Erythroblast (primary cell): ENCODE results near the gene SPINDOC.

Source experiments
- GATA1 ChIP-seq: IDR thresholded peaks from 2 replicates; pipeline ENCODE4 v1.6.1; 2011; ENCODE audit warnings: low read depth, mild to moderate bottlenecking, control low read depth, low read length, moderate library complexity
- POLR2A ChIP-seq: IDR thresholded peaks from 2 replicates; pipeline ENCODE4 v1.6.1; 2011; ENCODE audit warnings: mild to moderate bottlenecking, low read length

DNA sequence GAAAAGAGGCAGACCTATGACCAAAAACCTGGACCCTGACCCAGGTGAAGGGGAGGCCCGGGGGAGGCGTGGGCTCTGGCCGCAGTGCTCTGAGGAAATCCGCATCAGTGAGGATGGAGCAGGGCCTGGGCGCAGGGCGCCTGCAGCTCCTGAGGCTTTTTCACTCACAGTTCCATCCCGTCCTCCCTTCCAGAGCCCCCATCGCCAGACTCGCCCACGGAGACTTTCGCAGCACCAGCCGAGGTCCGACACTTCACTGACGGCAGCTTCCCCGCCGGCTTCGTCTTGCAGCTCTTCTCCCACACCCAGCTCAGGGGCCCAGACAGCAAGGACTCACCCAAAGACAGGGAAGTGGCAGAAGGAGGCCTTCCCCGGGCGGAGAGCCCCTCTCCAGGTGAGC is 5.4 kb downstream of the SPINDOC start:
- TF ChIP-seq POLR2A (no peak), GATA1 (no peak)
